AG09319 (cell line): Measurements from ENCODE around the gene ARL4A.

Source experiments
- DNase-seq: peaks from one replicate; pipeline ENCODE4 v3.0.0-alpha.2; 2010; ENCODE audit warnings: low read depth; ENCODE audit errors: extremely low read depth
- CTCF ChIP-seq: IDR thresholded peaks from 2 replicates; pipeline ENCODE4 v1.5.1; 2011; ENCODE audit warnings: low read depth, mild to moderate bottlenecking, inconsistent platforms, low read length, moderate library complexity

Gene ARL4A

GRCh38 chr7:12737836-12738235 is 50.4 kb downstream of the ARL4A start:
- no peak for TF ChIP-seq CTCF
- DNase-seq: no peak

GRCh38 chr7:12738665-12739064 is 51.2 kb downstream of the ARL4A start:
- DNase-seq: no peak
- no peak for TF ChIP-seq CTCF
